HG02884 (cell line): ENCODE measurements around the gene SLC17A7.

Source experiments
- ATAC-seq: cut with Tn5 transposase; IDR thresholded peaks from one replicate; pipeline ENCODE4 v1.9.1; 2021; ENCODE audit warnings: mild to moderate bottlenecking, moderate library complexity; ENCODE audit not compliant: unreplicated experiment

Gene SLC17A7

DNA sequence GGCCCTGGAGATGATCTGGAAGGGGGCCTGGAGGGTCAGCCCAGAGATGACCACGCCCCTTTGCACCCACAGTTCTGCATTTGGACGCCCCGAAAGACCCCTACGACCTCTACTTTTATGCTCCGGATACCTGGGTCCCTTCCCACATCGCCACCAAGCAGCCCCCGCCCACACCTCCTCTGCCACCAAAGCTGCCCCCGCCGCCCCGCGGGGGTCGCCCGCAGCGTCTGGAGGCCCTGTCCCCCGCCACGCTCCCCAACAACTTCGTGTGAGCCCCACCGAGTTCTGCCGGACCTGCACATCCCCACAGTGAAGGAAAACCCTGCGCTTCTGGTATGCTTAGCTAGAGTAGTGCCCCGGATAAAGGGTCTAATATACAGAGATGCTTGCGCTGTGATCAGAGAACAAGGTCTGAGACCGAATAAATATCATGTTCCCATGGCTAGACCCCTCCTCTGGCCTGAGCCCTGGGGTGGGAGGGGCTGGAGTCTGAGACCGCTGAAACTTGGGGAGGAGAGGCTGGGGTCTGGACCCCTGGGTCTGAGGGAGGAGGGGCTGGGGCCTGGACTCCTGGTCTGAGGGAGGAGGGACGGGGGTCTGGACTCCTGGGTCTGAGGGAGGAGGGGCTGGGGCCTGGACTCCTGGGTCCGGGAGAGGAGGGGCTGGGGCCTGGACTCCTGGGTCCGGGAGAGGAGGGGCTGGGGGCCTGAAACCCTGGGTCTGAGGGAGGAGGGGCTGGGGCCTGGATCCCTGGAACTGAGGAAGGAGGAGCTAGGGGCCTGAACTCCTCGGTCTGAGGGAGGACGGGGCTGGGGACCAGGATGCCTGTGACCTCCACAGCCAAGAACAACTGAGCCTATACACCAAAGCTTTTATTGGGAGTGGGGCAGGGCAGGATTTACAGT, 12.5 kb downstream of the SLC17A7 start:
- no peak for ATAC-seq

DNA sequence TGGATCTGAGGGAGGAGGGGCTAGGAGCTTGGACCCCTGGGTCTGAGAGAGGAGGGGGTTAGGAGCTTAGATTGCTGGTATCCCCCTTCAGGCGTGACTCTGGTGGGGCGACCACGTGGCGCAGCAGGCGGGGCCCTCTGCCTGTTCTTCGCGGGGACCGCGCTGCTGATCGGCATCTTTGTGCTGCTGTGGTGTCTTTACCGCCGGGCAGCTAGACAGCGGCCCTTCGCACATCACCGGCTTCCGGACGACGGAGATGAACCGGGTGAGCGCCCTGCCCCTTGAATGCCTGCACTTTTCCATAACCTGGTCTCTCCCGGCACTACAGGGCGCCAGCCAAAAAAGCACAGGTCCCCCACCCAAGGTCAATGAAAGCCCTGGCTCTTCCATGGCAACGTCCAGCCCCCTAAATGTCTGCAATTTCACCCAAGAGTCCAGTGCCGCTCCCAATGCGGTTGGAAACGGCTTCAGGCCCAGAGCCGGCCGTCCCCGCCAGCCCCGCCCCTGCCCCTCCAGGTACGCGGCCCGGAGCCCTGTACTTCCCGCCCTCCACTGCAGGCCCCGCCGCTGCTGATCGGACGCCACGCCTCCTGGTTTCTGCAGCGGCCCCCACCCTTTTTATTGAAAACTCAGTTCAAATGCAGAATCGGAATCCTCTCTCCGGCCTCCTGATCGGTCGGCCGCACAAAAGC, 13.3 kb downstream of the SLC17A7 start:
- ATAC-seq, result no peak

DNA sequence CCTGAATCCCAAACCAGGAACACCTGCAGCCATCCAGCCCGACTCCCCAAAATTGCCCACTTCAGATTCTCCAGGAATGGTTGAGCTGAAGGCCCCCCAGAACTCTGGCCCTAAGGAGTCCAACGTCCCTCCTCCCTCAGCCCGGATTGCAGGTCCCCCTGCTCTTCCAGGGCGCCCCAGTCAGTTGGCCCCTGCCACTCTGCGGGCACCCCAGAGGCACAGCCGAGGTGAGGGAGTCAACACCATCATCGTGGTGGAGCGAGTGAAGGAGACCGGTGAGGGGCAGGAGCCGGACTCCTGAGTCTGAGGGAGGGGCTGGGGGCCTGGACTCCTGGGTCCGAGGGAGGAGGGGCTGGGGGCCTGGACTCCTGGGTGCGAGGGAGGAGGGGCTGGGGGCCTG, 14.0 kb downstream of the SLC17A7 start:
- no peak for ATAC-seq

DNA sequence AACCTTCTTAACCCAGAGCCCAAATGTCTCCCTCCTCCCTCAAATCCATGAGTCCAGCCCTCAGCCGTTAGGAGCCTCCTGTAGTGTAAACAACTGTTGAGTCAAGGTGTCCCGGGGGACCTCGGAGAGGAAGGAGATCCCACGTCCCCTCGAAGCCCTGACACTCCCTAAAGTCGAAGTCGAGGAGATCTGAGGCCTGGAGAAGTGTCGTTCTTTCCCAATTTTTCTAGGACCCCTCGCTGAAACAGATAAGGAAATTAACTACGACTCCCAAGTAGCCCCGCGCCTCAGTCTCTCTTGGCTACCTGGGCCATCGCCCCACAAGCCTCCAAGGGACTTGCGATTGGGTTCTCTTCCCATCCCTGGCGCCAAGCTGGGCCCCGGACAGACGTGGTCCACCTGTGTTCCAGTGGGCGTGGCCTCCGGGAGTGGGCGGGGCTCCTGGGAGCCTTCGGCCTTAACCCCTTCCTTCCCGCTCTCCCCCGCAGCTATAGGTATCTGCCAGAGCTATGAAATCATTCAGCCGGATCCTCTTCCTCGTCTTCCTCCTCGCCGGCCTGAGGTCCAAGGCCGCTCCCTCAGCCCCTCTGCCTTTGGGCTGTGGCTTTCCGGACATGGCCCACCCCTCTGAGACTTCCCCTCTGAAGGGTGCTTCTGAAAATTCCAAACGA, 15.3 kb downstream of the SLC17A7 start:
- no peak for ATAC-seq

DNA sequence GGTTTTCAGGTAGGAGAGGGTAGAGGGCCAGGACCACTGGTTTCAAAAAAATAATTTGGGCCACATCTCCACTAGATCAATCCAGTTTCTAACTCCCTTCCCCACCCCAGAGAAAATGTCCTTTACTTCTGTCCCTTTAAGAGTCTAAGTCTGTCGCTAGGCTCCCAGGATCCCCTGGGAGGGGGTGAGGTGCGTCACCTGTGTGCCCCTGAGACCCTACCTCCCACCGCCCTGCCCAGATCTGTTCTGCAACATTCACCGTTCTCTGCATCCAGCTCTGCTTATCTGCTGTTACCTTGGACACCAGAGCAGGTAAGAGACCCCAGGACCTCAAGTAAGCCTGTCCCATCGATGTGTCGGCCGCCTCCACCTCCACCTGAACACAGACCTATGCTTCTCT, 16.1 kb downstream of the SLC17A7 start, which contains the start of gene GFY:
GFY (plus strand) TSS at position 211 of the 400 bp plus-strand sequence. CDS start 1,043 bp downstream, outside the sequence.
- no peak for ATAC-seq

DNA sequence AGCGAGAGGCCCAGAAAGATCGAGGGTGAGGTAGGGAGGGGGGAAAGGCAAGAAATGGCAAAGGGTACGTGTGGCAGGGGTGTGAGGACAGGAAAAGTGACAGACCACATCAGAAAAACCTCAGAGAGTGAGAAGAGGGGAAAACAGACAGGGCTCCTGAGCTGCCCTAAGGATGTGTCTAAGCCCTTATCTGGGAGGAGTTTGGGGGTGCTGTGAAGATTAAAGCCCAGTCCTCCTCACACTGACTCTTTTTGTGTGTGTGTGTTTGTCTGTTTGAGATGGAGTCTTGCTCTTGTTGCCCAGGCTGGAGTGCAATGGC, 17.4 kb downstream of the SLC17A7 start:
- ATAC-seq, result no peak

DNA sequence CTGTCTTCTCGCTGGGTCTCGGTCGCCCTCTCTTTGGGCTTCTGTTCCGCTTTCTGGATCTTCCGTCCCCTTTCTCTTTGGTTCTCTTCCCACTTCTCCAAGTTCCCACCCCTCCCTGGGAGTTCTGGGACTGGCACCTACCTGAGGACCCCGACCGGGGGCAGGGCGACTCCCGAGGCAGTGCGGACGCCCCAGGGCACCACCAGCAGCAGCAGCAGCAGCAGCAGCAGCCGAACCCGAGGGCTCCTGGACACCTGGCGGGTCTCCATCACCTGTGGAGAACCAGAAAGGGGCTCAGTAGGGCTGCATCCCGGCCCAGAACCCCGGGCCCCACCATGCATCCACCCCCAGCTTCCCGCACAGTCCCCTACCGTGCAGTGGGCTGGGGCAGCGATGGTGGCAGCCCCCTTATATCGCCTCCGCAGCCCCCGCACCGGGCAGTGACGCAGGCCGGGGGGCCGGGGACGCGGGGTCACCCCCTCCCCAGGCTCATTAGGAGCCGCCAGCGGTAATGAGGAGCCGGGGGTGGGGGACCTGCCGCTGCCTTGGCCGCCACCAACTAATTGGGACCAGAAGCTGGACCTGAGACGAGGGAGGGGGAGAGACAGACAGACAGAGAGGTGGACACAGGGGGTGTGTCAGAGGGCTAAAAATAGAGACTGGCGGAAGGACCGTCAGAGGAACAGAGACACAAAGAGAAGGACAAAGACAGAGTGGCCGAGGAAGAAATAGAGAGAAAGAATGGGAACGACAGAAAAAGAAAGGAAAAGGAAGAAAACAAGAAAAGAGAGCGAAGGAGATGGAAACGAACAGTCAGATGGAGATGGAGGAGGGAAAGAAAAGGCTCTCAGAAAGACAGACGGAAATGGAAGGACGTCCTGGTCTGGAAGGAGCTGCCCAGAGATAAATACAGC, 18.0 kb downstream of the SLC17A7 start, which contains the start of gene PTH2:
PTH2 (minus strand) TSS at position 371 of the 914 bp plus-strand sequence; CDS start at position 269, 102 bp downstream.
- ATAC-seq, result no peak

DNA sequence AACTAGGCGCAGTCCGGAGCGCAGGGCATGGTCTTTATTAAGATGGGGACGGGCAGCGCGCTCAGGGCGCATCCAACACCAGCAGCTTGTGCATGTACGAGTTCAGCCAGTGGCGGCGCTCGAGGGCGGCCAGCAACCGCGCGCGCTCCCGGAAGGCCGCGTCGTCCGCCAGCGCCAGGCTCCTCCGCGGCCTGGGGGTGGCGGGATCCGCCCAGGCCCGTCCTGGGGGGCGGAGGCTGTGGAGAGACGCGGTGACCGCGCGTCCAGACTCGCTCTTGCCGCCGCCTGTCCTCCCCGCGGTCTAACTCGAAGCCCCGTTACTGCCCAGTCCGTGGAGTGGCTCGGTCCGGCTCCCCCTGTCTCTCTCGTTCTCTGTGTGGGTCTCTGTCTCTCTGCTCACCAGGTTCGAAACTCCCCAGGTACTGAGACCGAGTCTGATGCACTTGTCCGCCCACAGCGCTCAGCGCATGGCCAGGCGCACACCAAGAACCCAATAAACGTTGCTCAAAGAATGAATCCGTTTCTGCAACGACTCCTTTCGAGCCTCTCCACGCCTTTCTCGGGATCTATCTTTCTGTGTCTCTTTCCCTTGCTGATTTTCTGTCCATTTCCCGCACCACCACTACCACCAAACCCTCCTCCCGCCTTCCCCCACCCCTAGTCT, 18.8 kb downstream of the SLC17A7 start:
- ATAC-seq, result no peak

DNA sequence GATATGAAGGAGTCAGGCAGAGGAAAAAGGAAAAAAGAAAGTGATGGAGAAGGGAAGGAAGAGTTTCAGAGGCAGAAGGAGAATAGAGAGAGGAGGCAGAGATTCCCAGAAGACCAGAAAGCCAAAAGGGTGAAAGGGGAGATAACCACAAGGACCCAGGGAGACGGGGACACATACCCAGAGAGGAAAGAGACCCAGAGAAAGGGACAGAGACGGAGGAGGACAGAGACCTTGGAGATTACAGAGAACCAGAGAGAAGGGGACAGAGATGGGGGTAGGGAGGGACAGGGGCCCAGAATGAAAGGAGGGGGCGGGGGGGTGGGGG, 19.5 kb downstream of the SLC17A7 start:
- ATAC-seq, result no peak

DNA sequence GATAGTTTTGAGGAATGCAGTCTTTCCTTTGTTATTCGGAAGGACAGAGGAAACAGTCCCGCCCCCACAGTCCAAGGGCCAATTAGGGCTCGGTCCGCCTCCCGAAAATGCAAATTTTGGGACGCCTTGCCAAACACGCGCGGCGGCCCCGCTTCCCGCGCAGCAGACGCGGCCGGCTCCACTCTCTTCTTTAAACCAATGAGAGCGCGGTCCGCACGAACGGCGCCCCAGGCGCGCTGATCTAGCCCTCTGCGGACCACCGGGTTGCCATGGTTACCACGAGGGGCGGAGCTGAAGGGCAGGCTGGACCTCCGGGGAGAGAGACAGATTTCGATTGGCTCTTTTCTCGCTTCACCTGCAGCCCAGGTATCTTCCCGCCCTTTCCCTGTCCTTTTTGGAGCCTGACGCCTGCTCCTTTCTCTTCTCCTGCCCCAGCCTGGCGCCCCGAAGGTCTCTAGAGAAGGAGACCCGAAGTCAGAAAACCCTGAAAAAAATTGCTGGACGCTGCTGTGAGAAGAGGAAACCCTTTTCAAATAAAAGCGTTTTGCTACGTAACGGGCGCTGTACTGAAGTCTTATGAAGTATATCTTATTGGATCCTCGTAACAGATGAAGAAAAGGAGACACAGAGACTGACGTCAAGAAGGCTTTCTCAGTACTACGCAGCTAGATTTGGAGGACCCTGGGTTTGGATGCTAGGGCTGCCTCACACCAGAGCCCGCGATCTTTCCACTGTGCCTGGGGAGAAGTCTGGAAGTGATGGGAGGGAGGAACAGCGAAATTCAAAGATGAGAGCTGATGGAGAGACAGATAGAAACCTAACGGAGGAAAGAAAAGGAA, 20.1 kb downstream of the SLC17A7 start:
- no peak for ATAC-seq

DNA sequence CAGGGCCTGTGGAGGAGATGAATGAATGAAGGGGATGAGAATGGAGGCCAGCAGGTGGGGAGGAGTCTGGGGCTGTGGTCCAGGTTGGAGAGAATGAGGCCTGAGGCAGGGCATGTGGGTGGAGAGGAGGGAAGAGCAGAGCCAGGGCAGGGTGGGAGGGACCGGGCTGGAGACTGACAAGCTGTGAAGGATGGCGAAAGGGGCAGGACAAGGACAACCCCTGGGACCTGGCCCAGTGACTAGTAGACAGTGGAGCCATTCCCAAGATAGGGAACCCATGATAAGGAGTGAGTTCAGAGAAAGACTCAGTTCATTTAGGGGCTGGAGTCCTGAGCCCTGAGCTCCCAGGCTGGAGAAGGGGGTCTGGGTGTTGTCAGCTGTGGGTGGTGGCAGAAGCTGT, 21.1 kb downstream of the SLC17A7 start:
- no peak for ATAC-seq

DNA sequence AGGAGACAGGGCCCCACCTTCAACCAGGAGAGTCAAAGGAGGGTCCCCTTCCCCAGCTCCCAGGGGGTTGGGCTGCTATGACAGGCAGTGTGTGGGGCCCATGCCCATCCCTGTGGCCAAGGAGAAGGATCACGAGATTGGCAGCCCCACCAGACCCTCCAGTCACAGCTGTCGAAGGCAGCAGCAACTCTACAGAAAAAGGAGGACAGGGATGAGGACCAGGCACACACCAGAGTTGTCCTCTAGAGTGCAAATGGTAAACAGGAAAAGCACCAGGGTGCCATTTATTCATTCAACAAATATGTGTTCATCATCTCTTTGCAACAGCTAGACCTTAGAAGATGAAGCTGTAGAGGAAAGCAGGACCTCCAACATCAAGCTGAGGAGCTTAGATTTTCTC, 22.2 kb downstream of the SLC17A7 start:
- ATAC-seq, result no peak

DNA sequence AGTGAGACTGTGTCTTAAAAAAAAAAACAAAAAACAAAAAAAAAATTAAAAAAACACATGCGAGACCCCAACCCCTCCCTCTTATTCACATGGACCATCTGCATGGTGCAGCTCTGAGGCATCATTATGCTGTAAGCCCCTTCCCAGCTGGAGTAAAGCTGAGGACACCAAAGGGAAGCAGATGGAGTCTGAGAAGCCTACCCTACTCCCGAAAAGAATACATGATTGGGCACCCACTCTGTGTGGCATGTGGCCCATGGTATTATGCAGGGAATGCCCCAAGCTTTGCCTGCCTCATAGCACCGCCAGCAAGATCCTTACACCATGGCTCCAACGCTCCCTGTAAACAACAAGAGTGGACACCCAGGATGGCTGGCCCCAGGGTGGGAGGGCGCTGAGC, 22.8 kb downstream of the SLC17A7 start:
- no peak for ATAC-seq

DNA sequence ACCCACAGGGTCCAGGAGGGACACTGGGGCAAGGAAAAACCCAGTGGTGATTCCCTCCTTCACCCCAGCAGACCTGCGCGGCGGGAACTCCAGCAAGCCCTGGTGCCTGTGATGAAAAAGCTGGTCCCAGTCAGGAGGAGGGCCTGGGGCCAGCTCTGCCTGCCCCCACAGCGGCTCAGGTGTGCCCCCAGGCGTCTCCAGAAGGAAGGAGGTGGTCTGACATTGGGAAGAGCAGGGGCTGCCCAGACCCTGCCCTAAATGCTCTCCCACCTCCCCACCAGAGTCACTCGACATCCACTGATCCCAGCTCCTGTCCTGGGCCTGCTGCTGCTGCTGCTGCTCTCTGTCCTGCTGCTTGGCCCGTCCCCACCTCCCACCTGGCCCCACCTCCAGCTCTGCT, 24.2 kb downstream of the SLC17A7 start:
- ATAC-seq, result no peak

DNA sequence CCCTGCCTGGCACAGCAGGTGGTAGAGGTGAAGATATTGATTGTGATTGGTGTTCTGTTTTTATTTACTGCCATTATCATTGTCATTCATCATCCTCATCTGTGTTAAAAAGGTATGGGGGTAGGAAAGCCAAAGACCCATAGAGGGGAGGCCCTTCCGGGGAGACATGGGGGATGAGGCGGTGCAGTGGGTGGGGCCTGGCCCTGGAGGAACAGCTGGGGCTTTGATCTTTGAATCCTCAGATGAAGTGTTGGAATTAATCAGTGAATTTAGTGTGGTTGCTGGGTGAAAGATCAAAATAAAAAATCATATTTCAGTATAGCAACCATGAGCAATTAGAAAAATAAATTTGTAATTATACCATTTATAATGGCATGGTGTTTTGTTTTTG, 25.5 kb downstream of the SLC17A7 start:
- no peak for ATAC-seq

DNA sequence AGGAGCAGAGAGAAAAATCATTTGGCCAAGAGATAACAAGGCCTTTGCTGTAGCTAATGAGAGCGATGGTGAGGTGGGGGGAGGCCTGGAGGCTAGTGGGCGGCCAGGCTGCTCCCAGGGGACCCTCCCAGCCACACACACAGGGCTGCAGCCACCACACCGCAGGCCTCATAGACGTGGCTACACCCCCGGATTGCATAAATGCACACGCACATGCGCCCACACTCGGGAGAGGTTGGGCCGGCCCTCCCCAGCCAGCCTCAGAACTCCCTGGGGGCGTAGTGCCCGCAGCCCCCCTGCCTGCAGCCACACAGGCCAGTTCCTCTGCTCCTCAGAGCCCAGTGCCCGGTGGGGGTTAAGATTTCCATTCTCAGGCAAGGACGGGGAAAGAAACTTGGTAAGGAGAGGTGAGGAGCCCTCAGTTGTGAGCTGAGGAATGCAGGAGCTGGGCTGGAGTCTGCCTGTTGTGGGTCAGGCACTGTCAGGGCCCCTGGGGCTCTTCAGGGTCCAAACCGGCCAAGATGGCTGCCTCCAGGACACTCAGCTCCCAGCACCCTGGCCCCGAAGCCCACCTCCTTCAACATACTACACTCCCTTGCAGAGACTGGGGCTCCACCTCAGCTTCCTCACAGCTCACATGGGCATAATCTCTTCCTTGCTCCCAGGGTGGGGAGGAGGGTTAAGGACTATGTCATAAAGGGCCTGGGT, 26.1 kb downstream of the SLC17A7 start:
- ATAC-seq, result no peak

DNA sequence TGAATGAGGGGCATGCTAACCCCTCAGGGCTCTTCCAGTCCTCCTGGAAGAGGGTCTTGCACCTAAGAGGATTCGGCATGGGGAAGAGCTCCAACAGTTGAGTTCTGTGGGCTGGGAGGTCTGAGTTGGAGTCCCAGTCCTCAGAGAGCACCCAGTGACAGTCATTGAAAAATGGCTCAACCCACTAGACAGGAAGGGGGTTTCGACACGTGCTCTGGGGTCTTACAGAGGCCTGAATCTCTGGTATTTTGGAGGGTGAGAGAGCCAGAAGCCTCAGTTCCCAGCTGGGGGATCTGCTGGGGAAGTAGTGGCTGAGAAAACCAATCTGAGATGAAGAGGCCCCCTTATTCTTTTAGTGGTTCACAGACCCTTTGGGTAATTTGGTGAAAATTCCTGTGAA, 27.1 kb downstream of the SLC17A7 start:
- no peak for ATAC-seq

DNA sequence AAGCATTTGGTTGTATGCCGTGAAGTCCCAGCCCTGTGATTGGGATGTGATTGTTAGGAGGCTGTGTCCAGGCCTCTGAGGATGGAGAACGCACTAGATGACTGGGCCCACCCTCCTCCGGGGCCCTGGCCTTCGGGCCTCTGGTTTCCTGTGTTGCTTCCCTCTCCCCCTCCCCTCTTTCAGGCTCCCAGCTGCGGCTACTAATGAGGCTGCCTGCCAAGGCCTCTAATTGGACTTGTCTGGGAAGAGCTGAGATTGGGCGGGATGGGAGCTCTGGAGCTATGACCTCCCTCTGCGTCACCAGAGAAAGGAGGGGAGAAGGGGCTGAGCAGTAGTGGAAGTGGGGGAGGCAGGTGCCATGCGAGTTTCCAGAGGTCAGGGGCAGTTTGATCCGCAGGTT, 28.0 kb downstream of the SLC17A7 start:
- no peak for ATAC-seq
